Measurements from ENCODE around the gene AP4E1. TPM values are rescaled to one million over a fixed set of nuclear protein-coding genes. Genes with fewer than 3 reads are reported as not detected.
"Not testable (repeated sequence)": the region's sequence is repeated elsewhere in the genome, so short reads cannot be mapped to it uniquely, and the experiment has no call there.

Gene AP4E1
- 12.6 TPM for total RNA-seq

DNA sequence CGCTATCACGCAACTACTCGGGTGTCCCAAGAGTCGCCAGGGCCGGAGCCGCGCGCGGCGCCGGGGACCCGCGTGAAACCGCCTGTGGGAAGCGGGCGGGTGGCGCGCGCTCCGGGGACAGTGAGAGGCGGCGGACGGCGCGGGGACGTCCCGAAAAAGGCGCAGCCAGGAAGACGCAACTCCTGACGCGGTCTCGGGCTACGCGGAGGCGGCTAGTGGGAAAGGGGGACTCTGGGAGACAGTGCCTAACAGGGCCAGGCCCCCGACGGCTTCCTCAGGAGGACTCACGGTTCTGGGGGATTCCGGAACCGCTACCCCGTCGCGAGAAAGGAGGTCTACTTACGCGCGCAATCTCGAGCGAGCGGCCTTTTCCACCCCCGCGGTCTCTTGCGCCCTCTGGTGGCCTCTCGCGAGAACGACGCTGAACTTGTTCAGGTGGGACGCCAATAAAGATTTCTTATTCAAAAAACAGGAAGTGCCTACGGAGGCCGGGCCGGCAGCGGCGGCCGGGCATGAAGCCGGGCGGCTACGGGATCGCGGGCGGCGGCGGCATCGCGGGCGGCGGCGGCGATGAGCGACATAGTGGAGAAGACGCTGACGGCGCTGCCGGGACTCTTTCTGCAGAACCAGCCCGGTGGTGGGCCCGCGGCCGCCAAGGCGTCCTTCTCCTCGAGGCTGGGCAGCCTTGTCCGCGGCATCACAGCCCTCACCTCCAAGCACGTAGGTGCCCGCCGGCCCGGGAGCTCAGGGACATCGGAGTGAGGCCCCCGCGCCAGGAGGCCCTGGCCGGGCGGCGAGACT is at the start of gene AP4E1:
Gene AP4E1 (plus strand): TSS at position 475 of the 801 bp plus-strand sequence. CDS start 96 bp downstream, at position 571.
- FAIRE-seq (no peak), DNase-seq (ENCODE audit: low spot score in 2 of 2) (peak; percentile 84 to 91)

DNA sequence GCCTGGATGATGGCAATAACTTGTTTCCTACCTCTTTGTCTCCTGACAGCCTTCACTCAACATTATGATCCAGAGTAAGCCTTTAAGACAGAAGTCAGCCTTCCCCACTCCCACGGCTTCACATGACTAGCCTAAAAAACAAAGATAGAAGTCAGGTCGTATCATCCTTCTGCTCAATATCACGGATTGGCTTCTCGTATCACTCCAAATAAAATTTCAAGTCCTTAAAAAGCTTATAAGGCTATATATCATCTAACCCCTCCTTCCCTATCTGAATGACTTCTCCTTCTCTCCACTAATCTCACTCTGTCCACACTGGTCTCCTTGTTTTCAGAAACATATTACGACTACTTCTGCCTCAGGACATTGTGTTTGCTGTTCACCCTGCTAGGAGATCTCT is 47.7 kb upstream of the AP4E1 start:
- FAIRE-seq (no peak), DNase-seq (ENCODE audit: low spot score in 2 of 2) (no peak)

DNA sequence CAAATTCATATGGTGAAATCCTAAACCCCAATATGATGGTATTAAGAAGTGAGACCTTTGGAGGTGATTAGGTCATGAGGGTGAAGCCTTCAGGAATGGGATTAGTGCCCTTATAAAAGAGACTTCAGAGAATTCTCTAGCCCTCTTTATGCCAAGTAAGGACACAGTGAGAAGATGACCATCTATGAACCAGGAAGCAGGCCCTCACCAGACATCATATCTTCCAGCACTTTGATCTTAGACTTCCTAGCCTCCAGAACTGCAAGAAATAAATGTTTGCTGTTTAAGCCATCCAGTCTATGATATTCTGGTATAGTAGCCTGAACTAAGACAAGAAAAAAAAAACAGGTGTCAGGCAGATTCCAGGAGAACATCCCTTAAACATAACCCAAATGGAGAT is 45.9 kb upstream of the AP4E1 start:
- FAIRE-seq (no peak), DNase-seq (ENCODE audit: low spot score in 2 of 2) (no peak)

DNA sequence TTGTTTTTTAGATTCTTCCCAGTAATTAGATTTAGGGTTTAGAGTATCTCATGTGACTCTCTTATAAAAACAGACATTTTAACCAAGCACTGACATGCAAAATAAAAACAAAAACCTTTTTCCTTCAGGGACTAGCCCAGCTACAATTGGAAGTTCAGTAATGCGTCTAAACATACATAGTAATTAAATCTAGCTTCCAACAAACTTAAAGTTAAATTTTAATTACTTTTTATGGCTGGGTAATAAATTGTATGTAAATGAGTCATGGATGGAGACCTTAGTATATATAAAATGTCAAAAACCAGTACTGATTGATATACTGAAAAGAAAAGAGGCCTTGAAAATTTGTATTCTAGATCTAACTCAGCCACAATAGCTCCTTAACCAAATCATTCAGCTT is 43.6 kb upstream of the AP4E1 start:
- no peak for FAIRE-seq
- no peak for DNase-seq (ENCODE audit: low spot score in 2 of 2)

DNA sequence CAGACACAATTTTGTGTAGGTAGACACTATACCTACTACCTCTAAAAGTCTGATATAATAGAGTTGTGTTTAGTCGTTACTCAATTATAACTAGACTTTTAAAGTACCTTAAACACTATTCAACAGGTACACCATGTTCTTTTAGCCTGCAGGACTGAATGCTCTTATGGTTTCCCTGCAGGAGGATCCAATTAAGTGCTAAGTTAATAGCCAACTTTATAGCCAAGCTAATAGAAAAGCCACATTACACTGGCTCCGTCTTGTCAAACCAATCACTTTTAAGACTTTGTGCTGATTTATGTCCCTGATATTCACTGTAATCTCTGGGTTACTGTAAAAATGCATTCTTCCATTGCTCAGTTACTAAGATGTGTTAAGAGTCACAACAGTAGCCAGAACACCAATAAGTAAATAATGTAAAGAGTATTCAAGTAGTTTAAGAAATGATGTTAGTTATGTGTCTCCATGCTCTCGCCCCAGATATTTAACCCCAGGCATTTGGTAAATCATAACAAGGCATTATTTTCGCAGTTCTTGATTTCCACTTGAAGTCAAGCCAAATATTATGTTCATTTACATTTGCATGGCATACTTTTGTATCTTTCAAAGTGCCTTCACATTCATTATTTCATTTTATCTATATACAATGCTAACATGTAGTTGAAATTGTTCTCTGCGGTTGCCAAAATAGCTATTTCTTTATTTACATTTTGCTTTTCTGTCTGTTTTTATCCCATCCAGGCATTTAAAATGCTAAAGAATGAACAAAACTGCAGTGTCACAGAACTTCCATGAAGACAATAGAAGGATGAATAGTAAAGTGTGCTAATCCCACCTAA is 42.7 kb upstream of the AP4E1 start:
- no peak for DNase-seq (ENCODE audit: low spot score in 2 of 2)
- no peak for FAIRE-seq

DNA sequence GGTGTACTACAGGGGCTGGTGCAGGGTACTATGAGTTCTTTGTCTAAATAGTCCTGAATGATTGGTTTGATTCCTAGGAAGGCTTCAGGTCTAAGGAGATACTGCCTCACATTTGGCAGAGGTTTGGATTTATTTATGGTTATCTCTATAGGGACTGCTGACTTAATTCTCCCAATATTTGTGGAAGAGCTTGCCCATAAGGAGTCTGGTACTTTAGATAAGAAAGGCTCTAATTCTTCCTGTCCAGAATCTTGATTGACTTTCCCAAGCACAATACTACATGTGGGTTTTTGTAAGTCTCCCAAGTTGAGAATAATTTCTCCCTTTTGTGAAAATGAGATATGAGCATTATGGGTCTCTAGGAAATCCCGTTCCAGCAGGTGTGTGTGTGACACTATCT is 36.7 kb upstream of the AP4E1 start:
- no peak for FAIRE-seq
- DNase-seq (ENCODE audit: low spot score in 2 of 2): no peak

DNA sequence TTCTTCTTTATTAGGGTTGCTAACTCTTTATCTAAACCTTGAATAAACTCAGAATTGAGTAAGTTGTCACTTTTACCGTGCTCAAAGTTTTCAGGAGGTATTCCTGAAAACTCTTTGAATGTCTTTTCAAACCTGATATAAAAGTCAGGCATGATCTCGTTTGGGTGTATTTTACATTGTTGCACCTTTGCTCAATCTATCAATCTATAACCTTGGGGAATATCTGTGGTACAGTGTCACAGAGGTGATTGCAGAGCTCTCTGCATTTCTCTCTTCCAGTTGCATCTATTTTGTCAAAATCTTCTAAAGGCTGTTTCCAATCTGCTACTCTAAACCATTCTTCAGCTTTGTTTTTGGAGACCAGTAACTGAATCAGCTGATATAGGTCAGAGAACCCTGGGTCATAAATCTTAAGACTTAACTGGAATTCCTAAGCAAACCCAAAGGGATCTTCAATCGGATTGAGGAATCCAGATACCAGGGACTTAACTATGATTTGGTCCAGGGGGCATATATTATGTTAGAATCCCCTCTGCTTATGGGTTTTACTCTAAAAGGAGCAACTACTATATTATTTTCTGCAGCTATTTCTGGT is 35.6 kb upstream of the AP4E1 start:
- FAIRE-seq (no peak), DNase-seq (ENCODE audit: low spot score in 2 of 2) (no peak)

DNA sequence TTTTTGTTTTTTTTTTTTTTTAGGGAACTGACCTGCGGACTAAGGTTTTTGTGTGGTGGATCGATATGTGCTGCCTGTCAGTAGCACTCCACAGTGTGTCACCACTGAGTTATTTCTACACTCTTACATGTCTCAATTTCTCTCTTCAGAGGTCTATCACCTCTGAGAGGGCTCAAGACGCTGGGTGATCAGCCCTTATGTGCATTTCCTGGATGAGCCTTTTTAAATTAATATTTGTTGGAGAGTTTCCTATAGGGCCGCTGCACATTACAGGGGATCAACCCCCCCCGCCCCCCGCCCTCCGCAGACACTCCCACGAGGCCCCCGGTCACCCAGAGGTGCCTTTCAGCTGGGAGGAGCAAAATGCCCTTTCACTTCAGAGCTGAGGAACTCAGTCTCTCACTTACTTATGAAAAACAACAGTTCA is 34.5 kb upstream of the AP4E1 start:
- DNase-seq (ENCODE audit: low spot score in 2 of 2) (no peak), FAIRE-seq (no peak)

DNA sequence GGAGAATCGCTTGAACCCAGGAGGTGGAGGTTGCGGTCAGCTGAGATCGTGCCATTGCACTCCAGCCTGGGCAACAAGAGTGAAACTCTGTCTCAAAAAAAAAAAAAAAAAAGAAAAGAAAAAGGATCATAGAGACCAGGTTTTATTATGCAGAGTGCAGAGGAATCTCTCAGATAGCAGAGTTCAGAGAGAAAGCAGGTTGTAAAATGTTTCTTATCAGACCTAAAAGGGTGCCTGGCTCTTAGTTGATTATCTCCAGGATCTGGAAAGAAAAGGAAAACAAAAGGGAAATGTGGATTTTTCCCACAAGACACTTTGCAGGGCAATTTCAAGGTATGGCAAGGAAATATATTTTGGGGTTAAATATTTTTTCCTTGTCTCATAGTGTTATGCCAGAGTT is 33.2 kb upstream of the AP4E1 start:
- not testable (repeated sequence) for FAIRE-seq; DNase-seq (ENCODE audit: low spot score in 2 of 2)

DNA sequence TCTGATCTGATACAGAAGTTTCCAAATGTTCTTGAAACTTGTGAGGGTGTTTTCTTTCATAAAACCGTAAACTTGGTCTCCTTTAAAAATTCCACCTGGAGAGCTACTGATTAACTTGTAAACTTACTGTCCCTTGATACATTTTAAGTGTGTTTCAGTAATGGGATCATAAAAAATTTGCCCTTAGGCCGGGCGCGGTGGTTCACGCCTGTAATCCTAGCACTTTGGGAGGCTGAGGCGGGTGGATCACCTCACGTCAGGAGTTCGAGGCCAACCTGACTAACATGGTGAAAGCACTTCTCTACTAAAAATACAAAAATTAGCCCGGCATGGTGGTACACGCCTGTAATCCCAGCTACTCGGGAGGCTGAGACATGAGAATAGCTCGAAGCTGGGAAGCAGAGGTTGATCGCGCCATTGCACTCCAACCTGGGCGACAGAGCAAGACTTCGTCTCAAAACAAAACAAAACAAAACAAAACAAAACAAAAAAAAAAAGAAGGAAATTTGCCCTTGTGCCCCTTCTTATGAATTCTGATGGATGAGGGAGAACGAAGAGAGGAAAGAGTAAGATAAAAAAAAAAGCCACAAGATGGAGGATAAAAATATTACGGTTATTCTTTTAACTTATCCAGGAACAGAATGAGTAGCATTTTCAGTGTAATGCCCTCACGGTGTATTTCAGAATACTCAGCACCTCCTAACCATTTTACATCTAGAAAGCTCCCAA is 32.1 kb upstream of the AP4E1 start:
- FAIRE-seq: no peak
- DNase-seq (ENCODE audit: low spot score in 2 of 2): no peak

DNA sequence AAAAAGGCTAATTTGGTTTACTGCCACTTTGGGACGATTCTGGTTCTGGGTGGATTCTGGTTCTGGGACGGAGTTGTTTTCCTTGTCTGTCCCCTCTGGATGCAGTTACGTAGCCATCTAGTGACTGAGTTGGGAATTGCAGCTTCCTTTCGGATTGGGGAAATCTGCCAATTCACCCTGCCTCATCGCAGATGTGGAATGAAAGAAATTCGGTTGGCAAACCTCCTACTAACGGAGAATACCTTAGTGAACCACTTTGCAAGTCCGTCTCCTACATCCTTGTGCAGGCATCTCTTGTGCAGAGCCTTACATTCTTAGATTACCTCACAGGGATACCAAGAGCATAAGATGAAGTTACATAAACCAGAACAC is 31.5 kb upstream of the AP4E1 start:
- FAIRE-seq (no peak), DNase-seq (ENCODE audit: low spot score in 2 of 2) (peak; percentile 49 to 70)

DNA sequence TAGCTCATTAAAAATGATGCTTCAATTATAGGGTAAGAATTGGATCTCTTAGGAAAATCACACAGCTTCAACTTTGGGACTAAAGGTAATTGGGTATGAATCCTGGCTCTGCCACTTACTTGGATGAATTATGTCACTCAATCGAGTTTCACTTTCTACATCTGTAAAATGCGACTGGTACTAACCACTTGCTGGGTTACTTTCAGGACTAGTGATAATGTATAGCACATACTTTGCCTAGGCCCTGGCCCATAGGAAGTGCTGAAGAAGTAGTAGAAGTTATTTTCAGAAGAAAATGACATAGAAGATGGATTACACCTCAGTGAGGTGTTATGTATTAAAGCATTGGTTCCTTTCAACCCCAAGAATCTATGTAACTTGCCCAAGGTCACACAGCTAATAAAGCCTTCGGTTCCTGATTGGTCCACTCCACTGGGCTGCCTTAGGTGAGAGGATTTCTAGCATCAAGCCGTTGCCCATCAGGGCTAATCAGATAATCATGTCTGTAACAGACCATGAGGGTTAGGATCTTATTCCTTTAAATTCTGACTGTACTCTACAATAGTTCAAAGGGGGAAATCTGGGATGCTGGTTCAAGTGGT is 29.4 kb upstream of the AP4E1 start:
- FAIRE-seq: no peak

DNA sequence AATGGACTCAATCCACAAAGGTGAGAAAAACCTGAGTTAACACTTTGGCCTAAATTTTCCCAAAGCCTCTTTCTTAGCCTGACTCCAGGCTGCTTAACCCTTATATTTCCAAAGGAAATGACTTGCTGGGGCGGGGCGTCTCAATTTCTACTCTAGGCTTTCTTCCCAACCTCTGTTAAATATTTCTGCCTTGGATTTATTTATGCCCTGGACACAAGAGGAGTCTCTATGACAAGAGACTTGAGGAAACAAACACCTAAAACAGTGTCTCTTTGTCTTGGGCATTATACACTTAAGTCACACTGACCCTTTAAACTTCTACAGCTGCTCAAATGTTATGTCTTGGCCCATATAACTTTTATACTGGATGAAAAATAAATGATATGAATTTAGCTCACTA is 28.3 kb upstream of the AP4E1 start:
- FAIRE-seq: no peak
- no peak for DNase-seq (ENCODE audit: low spot score in 2 of 2)

More for the DNA sequence above, 29.4 kb upstream of the AP4E1 start:
- no peak for DNase-seq (ENCODE audit: low spot score in 2 of 2)

DNA sequence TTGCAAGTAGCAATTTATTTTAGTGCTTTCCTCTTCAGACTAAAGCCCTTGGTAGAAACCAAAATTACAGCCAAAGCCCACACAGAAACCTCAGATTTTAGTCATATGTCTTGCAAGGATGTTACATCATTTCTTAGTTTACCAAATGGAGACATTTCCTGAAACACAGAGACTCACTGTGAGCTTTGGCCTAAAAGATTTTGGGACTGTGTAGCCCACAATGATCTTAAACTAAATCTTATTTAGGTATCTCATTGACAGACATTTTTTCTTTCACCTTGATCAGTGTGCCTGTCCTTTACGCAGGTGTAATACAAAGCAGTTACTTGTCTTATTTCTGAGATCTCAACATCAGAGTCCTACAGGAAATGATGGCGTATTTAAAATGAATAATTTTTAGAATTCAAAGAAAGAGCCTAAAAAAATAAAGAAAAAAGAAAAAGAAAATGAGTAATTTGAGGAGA is 27.8 kb upstream of the AP4E1 start:
- FAIRE-seq: no peak
- DNase-seq (ENCODE audit: low spot score in 2 of 2): no peak

DNA sequence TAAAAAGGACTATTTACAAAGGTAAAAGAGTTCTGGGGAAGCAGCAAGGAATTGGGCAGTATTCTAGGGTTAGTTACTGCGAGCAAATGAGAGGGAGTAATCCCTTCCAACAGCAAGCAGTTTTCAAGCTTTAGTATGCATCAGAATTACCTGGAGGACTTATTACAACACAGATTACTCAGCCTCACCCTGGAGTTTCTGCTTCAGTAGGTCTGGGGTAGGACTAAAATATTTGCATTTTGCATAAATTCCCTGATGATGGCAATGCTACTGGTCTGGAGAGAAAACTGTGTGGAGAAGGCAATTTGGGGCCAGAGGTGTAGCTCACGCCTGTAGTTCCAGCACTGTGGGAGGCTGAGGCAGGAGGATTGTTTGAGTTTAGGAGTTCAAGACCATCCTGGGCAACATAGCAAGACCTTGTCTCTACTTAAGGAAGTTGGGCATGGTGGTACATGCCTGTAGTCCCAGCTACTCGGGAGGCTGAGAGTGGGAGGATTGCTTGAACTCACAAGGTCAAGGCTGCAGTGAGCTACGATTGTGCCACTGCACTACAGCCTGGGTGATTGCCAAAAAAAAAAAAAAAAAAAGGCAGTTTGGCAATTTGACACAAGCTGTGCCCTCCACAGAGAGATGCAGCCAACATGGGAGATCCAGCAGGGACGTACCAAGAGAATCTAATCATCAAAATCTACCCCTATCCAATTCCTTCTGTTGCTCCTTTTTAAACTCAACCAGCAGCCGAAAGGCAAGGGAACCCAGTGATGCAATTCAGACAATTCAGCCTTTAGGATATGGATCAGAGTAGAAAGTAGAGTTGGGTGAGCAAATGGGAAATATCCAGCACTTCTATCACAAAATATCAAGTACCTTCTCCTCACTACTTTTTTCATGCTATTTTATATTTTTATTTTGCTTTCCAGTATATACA is 27.1 kb upstream of the AP4E1 start:
- DNase-seq (ENCODE audit: low spot score in 2 of 2): no peak

DNA sequence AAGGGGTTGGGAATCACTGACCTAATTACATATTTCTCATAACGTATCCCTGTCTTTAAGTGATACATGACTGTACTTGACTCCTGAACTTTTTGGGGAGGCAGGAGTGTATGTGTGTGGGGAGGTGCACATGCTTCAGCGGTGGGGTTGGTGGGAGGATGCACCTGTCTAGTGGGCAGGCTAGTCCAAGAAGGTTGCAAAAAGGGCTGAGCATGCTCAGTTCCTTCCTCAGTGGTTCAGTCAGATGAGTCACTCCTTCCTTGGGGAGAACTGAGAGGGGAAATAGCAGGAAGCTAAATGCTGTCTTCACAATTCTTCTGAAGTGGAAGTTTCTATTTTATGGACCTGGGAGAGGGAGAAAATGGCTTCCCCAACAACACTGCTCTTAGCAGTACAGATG is 24.6 kb upstream of the AP4E1 start:
- FAIRE-seq: no peak
- no peak for DNase-seq (ENCODE audit: low spot score in 2 of 2)

More for the DNA sequence above, 27.1 kb upstream of the AP4E1 start:
- FAIRE-seq: no peak

DNA sequence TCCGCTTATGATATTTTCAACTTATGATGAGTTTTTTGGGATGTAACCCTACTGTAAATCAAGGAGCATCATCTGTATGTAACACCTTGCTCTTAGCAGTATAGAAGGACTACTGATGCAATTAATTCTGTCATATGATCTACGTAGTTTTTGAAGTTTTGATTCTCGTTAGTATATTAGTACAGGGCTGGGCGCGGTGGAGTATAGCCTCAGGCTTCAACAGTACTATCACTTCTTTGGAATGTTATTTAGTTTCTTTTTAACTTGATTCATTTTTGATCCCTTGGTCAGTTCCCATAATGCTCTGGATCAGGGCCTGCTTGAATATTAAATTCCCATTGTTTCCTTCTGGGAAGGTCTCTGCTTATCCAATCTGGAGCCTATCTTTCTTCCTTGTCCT is 23.9 kb upstream of the AP4E1 start:
- no peak for DNase-seq (ENCODE audit: low spot score in 2 of 2)
- FAIRE-seq: no peak

DNA sequence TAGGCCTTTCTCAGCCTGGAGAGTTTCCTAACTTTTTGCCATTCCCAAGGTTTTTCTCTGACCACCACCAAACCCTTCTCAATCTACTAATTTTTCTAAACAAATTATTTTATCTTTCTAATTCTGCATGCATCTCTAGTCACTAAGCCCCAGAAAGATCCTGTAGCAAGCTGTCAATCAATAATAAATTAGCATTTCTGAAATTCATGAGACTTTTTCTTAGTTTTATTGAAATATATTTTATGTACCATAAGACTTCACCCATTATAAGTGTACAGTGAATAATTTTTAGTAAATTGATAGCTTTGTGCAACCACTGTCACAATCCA is 22.4 kb upstream of the AP4E1 start:
- DNase-seq (ENCODE audit: low spot score in 2 of 2) (no peak), FAIRE-seq (no peak)
